ENCODE measurements around the gene REXO1.

The REXO1 gene

GRCh38 chr19:1783874-1784273 lies 64.4 kb downstream of the REXO1 start:
- DNase-seq: no peak

GRCh38 chr19:1783354-1783753 lies 64.9 kb downstream of the REXO1 start:
- no peak for DNase-seq

GRCh38 chr19:1782521-1782920 lies 65.8 kb downstream of the REXO1 start:
- no peak for DNase-seq

DNA sequence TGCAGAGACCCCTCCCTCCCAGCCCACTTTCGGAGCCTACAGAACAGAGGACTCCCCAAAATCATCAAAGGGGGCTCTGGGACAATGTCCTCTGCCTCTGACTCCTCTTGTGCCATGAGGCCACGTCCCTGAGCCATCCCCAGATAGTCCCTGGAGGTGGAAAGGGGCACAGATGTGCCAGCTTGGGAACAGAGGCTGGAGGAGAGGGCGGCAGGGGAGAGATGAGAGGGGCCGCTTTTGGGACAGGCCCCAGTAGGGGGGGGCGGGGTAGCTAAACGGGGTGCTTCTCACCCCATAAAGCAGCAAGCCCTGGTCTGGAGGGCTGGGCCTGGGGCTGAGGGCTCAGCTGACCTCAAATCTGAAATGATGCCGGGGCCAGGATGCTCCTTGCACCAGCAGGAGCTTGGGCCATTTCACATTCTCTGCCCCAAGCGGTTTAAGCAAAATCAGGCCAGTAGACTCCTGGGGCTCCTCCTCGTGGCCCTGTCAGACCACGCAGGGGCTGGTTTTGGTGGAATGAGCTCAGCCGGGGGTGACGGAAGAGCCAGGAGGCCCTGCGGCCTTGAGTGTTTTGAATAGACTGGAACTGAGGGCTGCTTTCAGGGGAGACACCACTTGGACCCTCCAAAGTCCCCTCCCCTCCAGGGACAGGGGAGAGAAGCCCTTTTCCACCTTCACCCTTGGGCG lies 67.9 kb downstream of the REXO1 start:
- peak; percentile 33 for DNase-seq

DNA sequence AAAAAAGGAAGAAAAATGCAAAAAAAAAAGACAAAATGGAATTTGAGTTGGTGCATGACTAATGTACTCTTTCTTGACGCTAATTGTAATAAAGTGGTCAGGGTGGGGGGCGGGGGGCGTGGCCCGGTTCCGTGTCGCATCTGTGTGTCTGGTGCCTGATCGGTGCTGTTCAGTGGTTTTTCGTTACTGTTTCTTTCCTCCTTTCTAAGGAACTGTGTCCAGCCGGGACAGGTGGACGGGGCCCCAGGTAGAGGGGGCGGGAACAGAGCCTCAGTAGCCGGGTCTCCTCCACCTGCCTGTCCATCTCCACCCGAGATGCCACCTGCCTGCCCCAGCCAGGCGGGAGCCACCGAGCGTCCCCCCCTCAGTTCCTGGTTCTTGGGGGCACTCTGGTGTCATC lies 68.7 kb downstream of the REXO1 start:
- no peak for DNase-seq

GRCh38 chr19:1777149-1777548 lies 71.1 kb downstream of the REXO1 start:
- no peak for DNase-seq

GRCh38 chr19:1776606-1777147 lies 71.6 kb downstream of the REXO1 start:
- no peak for DNase-seq

DNA sequence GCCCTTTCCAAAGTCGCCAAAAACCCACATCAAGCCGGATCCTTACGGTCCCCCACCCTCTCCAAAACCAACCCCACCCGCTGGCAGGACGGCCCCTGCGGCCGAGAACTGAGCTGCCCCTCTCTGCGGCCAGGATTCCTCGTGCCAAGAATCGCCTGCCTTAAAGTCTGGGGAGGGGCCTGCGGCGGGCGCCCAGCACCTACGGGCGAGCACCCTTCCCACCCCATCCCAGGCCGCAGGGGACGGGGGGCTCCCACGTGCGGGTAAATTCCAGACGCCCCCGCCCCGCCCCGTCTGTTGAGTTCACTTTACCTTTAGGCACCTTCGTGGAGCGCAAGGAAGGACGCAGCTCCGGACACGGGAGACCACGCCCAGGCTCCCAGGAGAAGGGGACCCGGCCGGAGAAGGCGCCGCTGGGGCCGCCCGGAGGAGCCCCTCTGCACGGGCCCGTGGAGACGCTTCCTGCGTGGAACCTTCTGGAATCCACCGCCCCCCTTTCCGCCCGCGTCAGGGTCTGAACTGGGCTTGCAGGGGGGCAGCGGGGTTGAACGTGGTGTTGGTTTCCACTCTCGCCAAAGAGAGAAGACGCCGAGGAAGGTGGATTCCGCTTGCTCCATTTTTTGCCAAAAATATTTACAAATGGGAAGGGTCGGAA lies 72.2 kb downstream of the REXO1 start:
- no peak for DNase-seq

GRCh38 chr19:1774989-1775772 lies 73.1 kb downstream of the REXO1 start:
- peak; percentile 33 for DNase-seq

DNA sequence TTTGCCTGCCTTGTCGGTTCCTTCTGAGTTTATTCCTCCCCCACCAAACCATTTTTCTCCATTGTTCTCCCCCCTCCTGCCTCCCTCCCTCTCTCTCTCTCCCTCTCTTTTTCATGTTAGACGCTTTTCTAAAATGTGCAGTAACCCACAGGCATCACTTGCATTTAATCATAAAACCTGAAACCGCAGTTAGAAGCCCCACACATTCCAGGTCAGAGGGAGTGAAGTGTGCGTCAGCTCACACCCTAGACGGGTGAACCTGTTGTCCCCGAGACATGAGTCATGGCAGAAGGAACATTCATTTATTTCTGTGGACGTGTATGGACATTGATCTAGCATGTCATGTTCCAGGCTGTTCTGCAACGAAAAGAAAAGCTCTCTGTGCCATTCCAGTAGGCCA lies 75.1 kb downstream of the REXO1 start:
- DNase-seq: peak; percentile 70

DNA sequence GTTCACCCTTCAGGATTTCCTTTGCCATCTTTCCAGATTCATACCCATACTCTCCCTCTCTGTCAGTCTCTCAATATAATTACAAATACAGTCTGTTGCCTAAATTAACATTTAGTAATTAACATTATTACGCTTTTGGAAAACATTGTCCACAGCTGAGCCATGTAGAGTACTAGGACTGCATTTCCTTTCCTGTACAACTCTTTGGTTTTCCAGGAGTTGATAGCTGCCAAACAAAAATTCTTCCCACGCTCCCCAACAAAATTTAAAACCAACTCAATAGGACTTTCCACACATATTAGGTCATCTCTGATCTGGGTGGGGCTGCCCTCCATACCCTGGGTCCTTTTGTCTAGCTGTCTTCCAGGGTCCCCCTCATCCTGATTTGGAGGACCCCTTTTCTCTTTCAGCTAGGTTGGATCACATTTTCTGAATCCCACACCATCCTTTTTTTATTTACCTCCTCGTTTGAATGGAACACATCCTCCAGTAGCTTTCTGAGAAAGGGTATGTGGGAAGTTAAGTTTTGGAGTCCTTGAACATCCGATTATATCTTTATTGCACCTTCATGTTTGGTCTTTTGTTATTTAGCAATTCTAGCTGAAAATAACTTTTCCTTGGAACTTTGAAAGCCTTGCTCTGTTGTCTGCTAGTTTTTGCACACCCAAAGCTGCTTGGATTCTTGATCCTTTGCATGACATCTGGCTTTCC lies 77.3 kb downstream of the REXO1 start:
- DNase-seq: no peak

- DNase-seq: no peak
These were observed 78.7 kb downstream of the REXO1 start for GRCh38 chr19:1769645-1769985.

GRCh38 chr19:1768918-1769644 lies 79.2 kb downstream of the REXO1 start:
- DNase-seq: no peak

DNA sequence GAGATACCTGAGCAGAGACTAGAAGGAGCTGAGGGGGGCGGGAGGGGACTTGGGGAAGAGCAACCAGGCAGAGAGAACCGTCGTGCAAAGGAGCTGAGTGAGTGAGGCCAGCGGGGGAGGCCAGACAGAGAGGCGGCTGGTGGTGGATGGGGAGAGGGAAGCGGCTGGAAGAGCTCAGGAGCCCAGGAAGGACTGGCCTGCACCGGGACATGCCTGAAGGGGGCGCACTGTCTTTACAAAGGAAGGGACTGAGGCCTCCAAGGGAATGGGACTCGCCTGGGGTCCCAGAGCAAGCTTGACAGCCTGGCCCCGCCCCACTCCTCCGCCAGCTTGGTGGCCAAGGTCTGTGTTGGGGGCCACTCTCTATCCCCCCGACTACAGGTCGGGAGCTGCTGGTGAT lies 80.0 kb downstream of the REXO1 start:
- peak; percentile 30 for DNase-seq

DNA sequence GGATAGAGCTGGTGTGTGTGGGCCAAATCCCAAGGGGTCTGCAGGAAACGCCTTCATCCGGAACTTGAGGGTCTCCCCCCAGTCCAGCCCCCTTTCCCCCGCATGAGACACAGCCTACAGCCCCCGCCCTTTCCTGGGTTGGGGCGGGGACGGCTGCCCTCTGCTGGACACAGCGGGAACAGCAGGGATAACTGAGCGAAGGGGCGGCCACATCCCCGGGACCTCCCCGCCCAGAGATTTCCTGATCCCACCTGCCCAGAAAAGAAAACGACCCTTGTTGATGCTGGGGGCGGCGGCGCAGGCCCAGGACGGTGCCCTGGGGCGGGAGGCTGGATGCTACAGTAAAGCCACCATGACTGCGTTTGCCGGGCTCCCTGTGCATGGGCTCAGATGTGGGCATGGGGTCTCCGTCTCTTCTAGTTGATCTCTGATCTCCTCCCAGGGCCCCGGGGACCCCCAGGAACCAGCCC lies 80.8 kb downstream of the REXO1 start:
- DNase-seq: no peak

DNA sequence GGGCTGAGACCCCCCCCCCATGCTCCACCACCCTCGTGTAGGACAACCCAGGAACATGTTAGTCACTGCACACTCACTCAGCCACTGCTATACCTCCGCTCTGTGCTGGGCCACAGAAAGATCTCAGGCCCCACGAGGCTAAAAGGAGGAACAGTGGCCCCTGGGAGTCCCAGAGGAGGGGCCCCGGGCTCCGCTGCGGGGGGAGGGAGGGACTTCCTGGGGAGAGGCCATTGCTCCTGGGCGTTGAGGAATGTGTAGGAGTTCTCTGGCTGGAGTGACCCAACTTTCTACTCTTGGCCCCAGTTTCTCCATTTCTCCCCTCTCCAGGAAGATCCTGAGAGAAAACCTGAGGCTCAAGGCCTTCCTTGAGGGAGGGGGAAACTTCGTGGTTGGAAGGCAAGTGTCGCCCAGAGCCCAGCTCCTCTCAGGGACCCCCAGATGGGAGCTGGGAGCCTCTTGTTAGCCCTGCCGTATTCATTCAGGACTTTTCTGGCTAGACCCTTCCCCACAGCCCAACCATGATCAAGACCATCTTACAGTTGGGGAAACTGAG lies 81.4 kb downstream of the REXO1 start:
- no peak for DNase-seq

- no peak for DNase-seq
These were observed 82.1 kb downstream of the REXO1 start for GRCh38 chr19:1765904-1766799.

All from EL (cell line).